H1 (cell line): ENCODE data around the gene KPNA1. TPM values are rescaled to one million over a fixed set of nuclear protein-coding genes. Genes with fewer than 3 reads are reported as not detected.

ENCODE experiments used
- CTCF ChIA-PET: fragments of 300-600 bp; sonication (Branson Sonifier 250); formaldehyde crosslinking; loops from one replicate; lab custom pipeline; 2021; ENCODE audit not compliant: partially characterized antibody; lab: Charles Lee
- POLR2A ChIA-PET: fragments of 300-600 bp; sonication (Branson Sonifier 250); formaldehyde crosslinking; loops from one replicate; lab custom pipeline; 2021; ENCODE audit warnings: inconsistent platforms; ENCODE audit not compliant: partially characterized antibody; lab: Charles Lee
- DNase-seq, 2 experiments: peaks; one replicate each; pipeline versions ENCODE4 v3.0.0 to v3.0.0-alpha.2; 2010 to 2022; ENCODE audit warnings: low spot score in 2 of 2, low read depth in 1 of 2, mixed read lengths in 1 of 2
- FAIRE-seq: peaks from 2 replicates; lab custom pipeline; 2011; peaks lifted over from hg19 to GRCh38; lab: Jason Lieb, UNC
- H2AFZ ChIP-seq: 2 replicates; pipeline ENCODE4 v1.8.1; 2012; ENCODE audit warnings: low read length, inconsistent platforms
- H2AK5ac ChIP-seq: 2 replicates; pipeline ENCODE4 v1.6.1; 2013; ENCODE audit warnings: low read depth, low read length
- H2BK120ac ChIP-seq: replicated peaks from 2 replicates; pipeline ENCODE3; 2013; ENCODE audit warnings: low read depth, low read length, inconsistent platforms
- H2BK12ac ChIP-seq: 2 replicates; pipeline ENCODE4 v1.6.1; 2013; ENCODE audit warnings: low read depth, low read length
- H2BK15ac ChIP-seq: 2 replicates; pipeline ENCODE4 v1.6.1; 2013; ENCODE audit warnings: low read length
- H2BK20ac ChIP-seq: 2 replicates; pipeline ENCODE4 v1.6.1; 2013; ENCODE audit warnings: low read length
- H2BK5ac ChIP-seq: 2 replicates; pipeline ENCODE4 v1.6.1; 2013; ENCODE audit warnings: low read depth, low read length
- H3K14ac ChIP-seq: 2 replicates; pipeline ENCODE4 v1.6.1; 2013; ENCODE audit warnings: inconsistent platforms; ENCODE audit not compliant: insufficient read length
- H3K18ac ChIP-seq: 2 replicates; pipeline ENCODE4 v1.6.1; 2013; ENCODE audit warnings: low read length; ENCODE audit errors: extremely low read depth
- H3K23ac ChIP-seq: 2 replicates; pipeline ENCODE4 v1.6.1; 2013; ENCODE audit warnings: inconsistent platforms; ENCODE audit not compliant: insufficient read length
- H3K23me2 ChIP-seq: 2 replicates; pipeline ENCODE4 v1.6.1; 2013; ENCODE audit warnings: low read depth, low read length
- H3K27ac ChIP-seq: 2 replicates; pipeline ENCODE4 v1.6.1; 2011; ENCODE audit warnings: low read depth, low read length, inconsistent platforms
- H3K27me3 ChIP-seq, 4 experiments: replicated peaks in 1 of 4; 1 replicate in 1 of 4; 2 replicates in 3 of 4; pipeline versions ENCODE4 v1.6.1 to v1.8.1; 2011 to 2013; ENCODE audit warnings: low read length in 3 of 4, mild to moderate bottlenecking in 3 of 4, inconsistent platforms in 2 of 4, mixed read lengths in 2 of 4, moderate library complexity in 1 of 4; ENCODE audit not compliant: control insufficient read depth in 3 of 4, insufficient read depth in 3 of 4; ENCODE audit errors: extremely low read depth in 1 of 4
- H3K36me3 ChIP-seq, 4 experiments: 2 replicates each; pipeline versions ENCODE4 v1.6.1 to v1.8.1; 2011 to 2013; ENCODE audit warnings: mild to moderate bottlenecking in 4 of 4, low read length in 3 of 4, moderate library complexity in 2 of 4, control low read depth in 1 of 4, inconsistent platforms in 1 of 4; ENCODE audit not compliant: insufficient read depth in 4 of 4, control insufficient read depth in 2 of 4
- H3K4ac ChIP-seq: replicated peaks from 2 replicates; pipeline ENCODE3; 2013; ENCODE audit warnings: low read length, low read depth, mixed read lengths, inconsistent platforms; ENCODE audit not compliant: insufficient read length
- H3K4me1 ChIP-seq, 4 experiments: replicated peaks in 1 of 4; 1 replicate in 1 of 4; 2 replicates in 3 of 4; pipeline versions ENCODE4 v1.6.1 to v1.8.1; 2011 to 2013; ENCODE audit warnings: low read length in 3 of 4, inconsistent platforms in 2 of 4, mixed read lengths in 1 of 4; ENCODE audit not compliant: insufficient read depth in 4 of 4, control insufficient read depth in 3 of 4
- H3K4me2 ChIP-seq, 2 experiments: 2 replicates each; pipeline versions ENCODE4 v1.6.1 to v1.8.1; 2011 to 2013; ENCODE audit warnings: low read depth in 2 of 2, low read length in 2 of 2, control low read depth in 1 of 2, inconsistent platforms in 1 of 2, mild to moderate bottlenecking in 1 of 2; ENCODE audit not compliant: insufficient read depth in 1 of 2
- H3K4me3 ChIP-seq, 4 experiments: fragments of 200-600, 300-600 bp in 1 of 4; sonication (generic), shearing (Covaris generic), sonication (Bioruptor Twin) in 1 of 4; 2 replicates each; pipeline versions ENCODE4 v1.5.1 to v1.8.1; 2011 to 2016; ENCODE audit warnings: low read length in 4 of 4, low read depth in 3 of 4, control low read depth in 2 of 4, inconsistent platforms in 2 of 4, mild to moderate bottlenecking in 2 of 4, mixed read lengths in 1 of 4, moderate library complexity in 1 of 4; ENCODE audit not compliant: insufficient read depth in 2 of 4; ENCODE audit errors: extremely low read depth in 1 of 4
- H3K56ac ChIP-seq: replicated peaks from 2 replicates; pipeline ENCODE3; 2013; ENCODE audit warnings: low read depth, mild to moderate bottlenecking, mixed read lengths, low read length, inconsistent platforms; ENCODE audit not compliant: insufficient read length
- H3K79me1 ChIP-seq: 2 replicates; pipeline ENCODE4 v1.6.1; 2013; ENCODE audit warnings: low read depth, low read length, control low read depth
- H3K79me2 ChIP-seq, 2 experiments: 2 replicates each; pipeline versions ENCODE4 v1.6.1 to v1.8.1; 2012 to 2013; ENCODE audit warnings: low read length in 2 of 2, mild to moderate bottlenecking in 2 of 2, inconsistent platforms in 1 of 2; ENCODE audit not compliant: insufficient read depth in 2 of 2, control insufficient read depth in 1 of 2
- H3K9ac ChIP-seq, 4 experiments: replicated peaks in 1 of 4; 1 replicate in 1 of 4; 2 replicates in 3 of 4; pipeline versions ENCODE4 v1.6.1 to v1.8.1; 2011 to 2013; ENCODE audit warnings: low read depth in 3 of 4, low read length in 3 of 4, control low read depth in 2 of 4, mild to moderate bottlenecking in 2 of 4, moderate library complexity in 2 of 4, inconsistent platforms in 1 of 4; ENCODE audit errors: extremely low read depth in 1 of 4
- H3K9me3 ChIP-seq, 2 experiments: 2 replicates each; pipeline versions ENCODE4 v1.6.1 to v1.8.1; 2012 to 2013; ENCODE audit warnings: mild to moderate bottlenecking in 2 of 2, moderate library complexity in 2 of 2, control low read depth in 1 of 2, inconsistent platforms in 1 of 2, low read depth in 1 of 2, low read length in 1 of 2, mixed read lengths in 1 of 2; ENCODE audit not compliant: insufficient read depth in 2 of 2
- H4K20me1 ChIP-seq, 2 experiments: replicated peaks in 1 of 2; 2 replicates each; pipeline versions ENCODE3 to v1.8.1; 2011 to 2013; ENCODE audit warnings: inconsistent platforms in 2 of 2, low read length in 2 of 2, mild to moderate bottlenecking in 1 of 2; ENCODE audit not compliant: insufficient read depth in 2 of 2, control insufficient read depth in 1 of 2
- H4K5ac ChIP-seq: 2 replicates; pipeline ENCODE4 v1.6.1; 2013; ENCODE audit warnings: low read length, low read depth, mixed read lengths, inconsistent platforms; ENCODE audit not compliant: insufficient read length
- H4K8ac ChIP-seq: 2 replicates; pipeline ENCODE4 v1.8.0; 2013; ENCODE audit warnings: mild to moderate bottlenecking, moderate library complexity, low read length, inconsistent platforms; ENCODE audit not compliant: insufficient read depth; ENCODE audit errors: extremely low read depth
- H4K91ac ChIP-seq: replicated peaks from 2 replicates; pipeline ENCODE3; 2013; ENCODE audit warnings: low read length, mixed read lengths, inconsistent platforms; ENCODE audit not compliant: insufficient read length
- CBX5 ChIP-seq: fragments of 300-800, 300-1000 bp; sonication (generic); IDR thresholded peaks from 2 replicates; pipeline ENCODE4 v1.7.1; 2016; ENCODE audit warnings: antibody characterized with exemption, low read length, low read depth
- CBX8 ChIP-seq: fragments of 300-800, 300-1000 bp; sonication (generic); IDR thresholded peaks from 2 replicates; pipeline ENCODE4 v1.7.1; 2016; ENCODE audit warnings: low read depth, low read length, borderline replicate concordance
- EZH2 ChIP-seq: fragments of 200-600 bp; sonication (generic); IDR thresholded peaks from 2 replicates; pipeline ENCODE4 v1.7.1; 2012; ENCODE audit warnings: low read depth, mild to moderate bottlenecking, moderate library complexity, low read length, inconsistent platforms; ENCODE audit not compliant: severe bottlenecking
- GTF2F1 ChIP-seq: IDR thresholded peaks from 2 replicates; pipeline ENCODE4 v1.6.1; 2012; ENCODE audit warnings: low read depth, low read length, improper control_type of control experiment, borderline replicate concordance
- RNF2 ChIP-seq: fragments of 200-900, 300-1000 bp; sonication (generic); IDR thresholded peaks from 2 replicates; pipeline ENCODE4 v1.7.1; 2016; ENCODE audit warnings: borderline replicate concordance, low read depth, mild to moderate bottlenecking, antibody characterized with exemption, low read length; ENCODE audit not compliant: poor library complexity, severe bottlenecking; ENCODE audit errors: missing control alignments
- SIX5 ChIP-seq: IDR thresholded peaks from 2 replicates; pipeline ENCODE4 v1.6.1; 2011; ENCODE audit warnings: mild to moderate bottlenecking, low read depth, low read length
- WGBS, 2 experiments: shearing (Covaris generic) in 1 of 2; methylation state at CpG; one replicate each; pipeline versions ENCODE4 v1.1.6 to v1.1.7; 2013 to 2015; ENCODE audit warnings: low lambda C conversion rate in 2 of 2, mixed read lengths in 2 of 2, inconsistent platforms in 1 of 2, low coverage in 1 of 2, missing lambda C conversion rate in 1 of 2; ENCODE audit not compliant: insufficient replicate concordance in 2 of 2, insufficient coverage in 1 of 2, insufficient read length in 1 of 2; ENCODE audit errors: extremely low coverage in 1 of 2, missing lambda C conversion rate in 1 of 2; 5-methylcytosine and 5-hydroxymethylcytosine counted together
- polyA plus RNA-seq, 7 experiments: library from polyadenylated mRNA; depleted of rRNA in 3 of 7; stranded (reverse) in 5 of 7; unstranded in 2 of 7; fragments of >200 nt in 5 of 7; fragments of 200-250 nt in 2 of 7; gene quantifications; 1 replicate in 5 of 7; 2 replicates in 1 of 7; 4 replicates in 1 of 7; pipeline versions ENCODE4 v1.2.1 to v1.2.3, GENCODE V29; 2011 to 2013; ENCODE audit warnings: missing spikeins in 2 of 7, mixed read lengths in 2 of 7
- total RNA-seq: library from RNA; stranded (reverse); fragmentation: NEBNext Ultra II Directional; extraction: Animal tissue kit (Norgen Biotek cat#: 25700); gene quantifications from 2 replicates; pipeline ENCODE4 v1.2.1, GENCODE V29; 2021

Gene KPNA1
- total and polyA plus RNA-seq, 2 of the 8 experiments (the other 6 are each of a cell fraction or from before 2014, with no cell fraction given), result 14.8 to 63.0 TPM

DNA sequence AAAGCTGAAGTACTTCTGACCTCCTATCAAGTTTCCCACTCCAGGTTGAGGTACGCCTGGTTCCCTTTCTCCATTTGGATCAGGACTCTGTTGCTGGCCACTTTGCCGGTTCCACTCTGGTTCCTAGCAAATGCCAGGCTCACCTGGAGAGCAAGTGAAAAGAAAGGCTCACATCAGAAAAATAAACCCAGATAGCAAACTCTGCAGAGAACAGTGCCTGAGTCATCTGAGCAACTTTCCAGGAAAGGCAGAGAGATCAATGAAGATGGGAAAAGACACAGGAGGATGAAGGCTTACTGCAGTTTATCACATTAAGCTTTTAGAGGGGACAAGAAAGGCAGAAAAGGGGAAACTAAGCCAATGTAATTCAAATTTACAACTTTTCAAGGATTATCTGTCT is 57.0 kb downstream of the KPNA1 start:
- peaks cover 3 to 62% (median 7%) of the 10 kb centered on the region in 4 experiments; a peak in 6 of 8 replicates for H3K36me3 ChIP-seq
- H2BK20ac ChIP-seq, result no peak overlapping the region
- no peaks in the 10 kb centered on the region for H3K4me1 ChIP-seq
- no peak overlapping the region for H2AFZ ChIP-seq
- no peak overlapping the region for H3K23ac ChIP-seq
- no peak for DNase-seq
- H4K20me1 ChIP-seq, result peaks cover 0 to 1% of the 10 kb centered on the region in 2 experiments
- WGBS, 2 experiments, result 96% methylated on average over 2 of the region's 2 CpGs; no CpG with 5 or more reads in 1 of the 2 experiments
- ChIA-PET CTCF (interaction anchor here (0.7 to 1.9 kb wide), 20 partner anchors 11 to 225 kb away, joined by 3 to 18 read pairs (median 5); no protein-coding TSS in a partner anchor), POLR2A (no interaction called here)
- no peaks in the 10 kb centered on the region for H3K27me3 ChIP-seq
- H3K9me3 ChIP-seq, result no peaks in the 10 kb centered on the region
- no peaks in the 10 kb centered on the region for H3K23me2 ChIP-seq
- no peak overlapping the region for H4K5ac ChIP-seq
- no peaks in the 10 kb centered on the region for H3K79me1 ChIP-seq
- H3K4ac ChIP-seq, result no peak overlapping the region
- no peak overlapping the region for H2BK15ac ChIP-seq
- FAIRE-seq, result no peak
- no peak overlapping the region for H3K14ac ChIP-seq
- H2BK120ac ChIP-seq, result no peak overlapping the region
- H3K4me2 ChIP-seq, result no peak overlapping the region
- no peak overlapping the region for H4K91ac ChIP-seq
- no peak overlapping the region for H3K27ac ChIP-seq
- H2BK12ac ChIP-seq, result no peak overlapping the region
- no peaks in the 10 kb centered on the region for H3K79me2 ChIP-seq
- no peak overlapping the region for H3K4me3 ChIP-seq
- H3K18ac ChIP-seq, result no peak overlapping the region
- TF ChIP-seq GTF2F1, result no peak
- no peak for TF ChIP-seq CBX5
- TF ChIP-seq EZH2, result no peak
- TF ChIP-seq CBX8, result no peak
- TF ChIP-seq RNF2, result no peak
- TF ChIP-seq SIX5, result no peak
- TF ChIP-seq, all 59 proteins: peak for 0
- H3K56ac ChIP-seq, result no peak overlapping the region
- H4K8ac ChIP-seq, result no peak overlapping the region
- H2AK5ac ChIP-seq, result no peak overlapping the region
- no peak overlapping the region for H2BK5ac ChIP-seq
- no peak overlapping the region for H3K9ac ChIP-seq
